Epithelial cell of proximal tubule (primary cell): ENCODE results near the gene PCLO. TPM values are rescaled to one million over a fixed set of nuclear protein-coding genes. Genes with fewer than 3 reads are reported as not detected.

Experiments
- DNase-seq: peaks from one replicate; pipeline ENCODE4 v3.0.0-alpha.2; 2011; ENCODE audit warnings: low read depth
- H3K4me3 ChIP-seq: 2 replicates; pipeline ENCODE4 v1.5.1; 2011; ENCODE audit warnings: low read depth, mild to moderate bottlenecking, low read length
- CTCF ChIP-seq: conservative IDR thresholded peaks from 2 replicates; pipeline ENCODE4 v1.5.1; 2012; ENCODE audit warnings: low read depth, mild to moderate bottlenecking, low read length
- total RNA-seq: library from RNA; depleted of rRNA; stranded (reverse); fragments of >200 nt; gene quantifications from 2 replicates; pipeline ENCODE4 v1.2.3, GENCODE V29; 2015

The PCLO gene
- total RNA-seq, 1 donor from 2014 or later = 0.58 TPM

GRCh38 chr7:82803411-82803810, 359.3 kb downstream of the PCLO start:
- no peak for TF ChIP-seq CTCF
- H3K4me3 ChIP-seq = no peak overlapping the region
- DNase-seq = no peak

GRCh38 chr7:82789883-82790609, 372.6 kb downstream of the PCLO start:
- no peak overlapping the region for H3K4me3 ChIP-seq
- no peak for TF ChIP-seq CTCF
- DNase-seq = no peak

- H3K4me3 ChIP-seq = no peak overlapping the region
- no peak for DNase-seq
- no peak for TF ChIP-seq CTCF
Measured at GRCh38 chr7:82778021-82778420, 384.7 kb downstream of the PCLO start.

GRCh38 chr7:82762880-82763279, 399.8 kb downstream of the PCLO start:
- no peak for TF ChIP-seq CTCF
- DNase-seq = peak; percentile 2
- H3K4me3 ChIP-seq = no peak overlapping the region

GRCh38 chr7:82760831-82761230, 401.9 kb downstream of the PCLO start:
- no peak for DNase-seq
- no peak for TF ChIP-seq CTCF
- H3K4me3 ChIP-seq = no peak overlapping the region

GRCh38 chr7:82760074-82760473, 402.6 kb downstream of the PCLO start:
- H3K4me3 ChIP-seq = no peak overlapping the region
- DNase-seq = no peak
- no peak for TF ChIP-seq CTCF

- no peak for DNase-seq
- no peak overlapping the region for H3K4me3 ChIP-seq
- TF ChIP-seq CTCF = no peak
Measured at GRCh38 chr7:82755705-82756551, 406.8 kb downstream of the PCLO start.
